HG02610 (cell line): Measurements from ENCODE around the gene CHTF8.

Experiments
- ATAC-seq: cut with Tn5 transposase; IDR thresholded peaks from one replicate; pipeline ENCODE4 v1.9.1; 2021; ENCODE audit warnings: mild to moderate bottlenecking, moderate library complexity; ENCODE audit not compliant: unreplicated experiment

Gene CHTF8

DNA sequence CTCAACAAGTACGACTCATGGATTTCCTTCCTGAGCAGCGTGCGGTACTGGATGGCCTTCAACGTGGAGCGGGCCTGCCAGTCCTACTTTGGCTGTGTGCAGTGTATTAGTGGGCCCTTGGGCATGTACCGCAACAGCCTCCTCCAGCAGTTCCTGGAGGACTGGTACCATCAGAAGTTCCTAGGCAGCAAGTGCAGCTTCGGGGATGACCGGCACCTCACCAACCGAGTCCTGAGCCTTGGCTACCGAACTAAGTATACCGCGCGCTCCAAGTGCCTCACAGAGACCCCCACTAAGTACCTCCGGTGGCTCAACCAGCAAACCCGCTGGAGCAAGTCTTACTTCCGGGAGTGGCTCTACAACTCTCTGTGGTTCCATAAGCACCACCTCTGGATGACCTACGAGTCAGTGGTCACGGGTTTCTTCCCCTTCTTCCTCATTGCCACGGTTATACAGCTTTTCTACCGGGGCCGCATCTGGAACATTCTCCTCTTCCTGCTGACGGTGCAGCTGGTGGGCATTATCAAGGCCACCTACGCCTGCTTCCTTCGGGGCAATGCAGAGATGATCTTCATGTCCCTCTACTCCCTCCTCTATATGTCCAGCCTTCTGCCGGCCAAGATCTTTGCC is 17.9 kb downstream of the CHTF8 start:
- no peak for ATAC-seq

DNA sequence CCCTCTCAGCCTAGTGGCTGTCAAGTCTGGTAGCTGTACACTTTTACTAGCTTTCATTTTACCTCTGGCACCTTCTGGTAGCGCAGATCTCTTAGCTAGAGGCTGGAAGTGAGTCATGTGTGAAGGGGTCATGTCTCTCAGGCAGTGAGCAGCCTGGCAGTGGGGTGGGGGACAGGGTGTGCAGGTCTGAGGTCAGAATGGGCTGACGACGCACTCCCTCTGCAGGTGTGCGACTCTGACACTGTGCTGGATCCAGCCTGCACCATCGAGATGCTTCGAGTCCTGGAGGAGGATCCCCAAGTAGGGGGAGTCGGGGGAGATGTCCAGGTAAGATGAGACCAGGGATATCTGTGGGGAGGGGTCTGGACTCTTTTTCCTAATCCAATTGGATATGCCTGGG is 19.2 kb downstream of the CHTF8 start:
- no peak for ATAC-seq

DNA sequence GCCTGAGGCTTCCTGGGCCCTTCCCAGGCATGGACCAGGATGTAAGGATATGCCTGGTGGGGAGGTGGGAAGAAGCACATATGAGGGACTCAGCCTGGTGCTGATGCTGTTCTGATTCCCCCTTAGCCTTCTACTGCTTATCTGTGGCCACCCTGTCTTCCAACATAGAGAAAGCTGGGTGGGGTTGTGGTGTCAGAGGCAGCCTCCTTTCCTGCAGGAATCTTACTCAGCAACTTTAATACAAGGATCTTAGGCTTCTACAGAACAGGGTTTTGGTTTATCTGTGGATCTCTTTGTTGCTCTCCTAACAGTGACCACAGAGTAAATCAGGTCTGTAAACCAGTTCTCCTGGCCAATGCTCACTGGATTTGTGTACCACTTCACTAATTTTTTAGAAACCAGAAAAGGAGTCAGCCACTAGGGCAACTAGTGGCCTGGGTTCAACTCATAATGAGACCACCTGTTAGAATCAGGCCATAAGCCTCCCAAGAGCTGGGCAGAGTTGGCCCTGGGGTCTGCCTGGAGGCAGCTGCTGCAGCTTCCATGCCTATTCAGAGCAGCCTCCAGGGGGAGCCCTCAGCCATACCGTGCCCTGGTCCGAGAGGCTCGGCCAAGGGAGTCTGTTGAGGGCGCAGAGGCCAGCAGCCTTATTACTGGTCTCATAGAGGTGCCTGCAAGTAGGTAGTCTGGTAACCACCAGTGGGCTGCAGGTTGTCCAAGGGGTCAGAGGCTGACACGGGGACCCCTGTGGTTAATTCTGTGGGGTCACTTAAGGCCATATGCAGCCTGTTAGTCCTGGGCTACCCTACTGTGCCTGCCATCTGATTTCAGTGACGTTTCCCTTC is 19.9 kb downstream of the CHTF8 start:
- no peak for ATAC-seq

DNA sequence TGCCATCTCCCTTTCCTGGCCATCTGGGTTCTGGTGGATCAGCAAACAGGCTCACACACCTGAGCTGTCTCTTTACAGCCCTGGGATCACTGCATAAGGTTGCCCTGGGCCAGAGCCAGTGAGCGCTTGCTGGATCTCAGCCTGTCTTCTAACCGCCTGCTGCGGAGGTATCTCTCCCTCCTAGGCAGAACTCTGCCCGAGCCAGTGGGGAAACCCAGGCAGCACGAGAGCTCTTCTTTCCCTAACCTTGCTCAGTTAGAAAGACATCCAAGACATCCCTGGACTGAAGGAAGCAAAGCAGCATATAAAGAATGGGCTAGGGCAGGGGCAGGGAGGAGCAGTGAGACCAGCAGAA is 20.5 kb downstream of the CHTF8 start:
- no peak for ATAC-seq

DNA sequence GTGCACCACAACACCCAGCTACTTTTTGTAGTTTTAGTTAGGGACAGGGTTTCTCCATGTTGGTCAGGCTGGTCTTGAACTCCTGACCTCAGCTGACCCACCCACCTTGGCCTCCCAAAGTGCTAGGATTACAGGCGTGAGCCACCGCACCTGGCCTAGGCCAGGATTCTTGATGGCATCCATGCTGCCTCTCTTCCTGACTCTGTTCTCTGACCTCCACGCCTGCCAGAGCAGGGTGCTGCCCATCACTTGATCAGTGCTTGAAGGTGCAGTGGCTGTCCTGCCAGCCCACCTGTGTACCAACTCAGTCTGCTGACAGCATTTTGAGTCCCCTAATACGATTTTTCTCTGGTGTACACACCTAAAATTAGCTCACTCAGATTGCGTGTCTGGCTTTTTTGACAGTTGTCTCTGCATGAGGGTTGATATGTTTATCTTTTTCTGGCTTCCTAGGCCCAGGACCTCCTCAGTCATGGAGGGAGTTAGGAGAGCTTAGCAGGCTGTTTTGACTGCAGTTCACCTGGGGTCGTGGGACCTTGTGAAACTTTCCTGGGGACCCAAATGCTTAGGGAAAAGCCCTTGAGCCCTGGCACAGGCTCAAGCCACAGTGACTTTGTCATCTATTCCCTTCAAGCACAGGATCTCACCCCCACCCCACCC is 21.0 kb downstream of the CHTF8 start:
- no peak for ATAC-seq

DNA sequence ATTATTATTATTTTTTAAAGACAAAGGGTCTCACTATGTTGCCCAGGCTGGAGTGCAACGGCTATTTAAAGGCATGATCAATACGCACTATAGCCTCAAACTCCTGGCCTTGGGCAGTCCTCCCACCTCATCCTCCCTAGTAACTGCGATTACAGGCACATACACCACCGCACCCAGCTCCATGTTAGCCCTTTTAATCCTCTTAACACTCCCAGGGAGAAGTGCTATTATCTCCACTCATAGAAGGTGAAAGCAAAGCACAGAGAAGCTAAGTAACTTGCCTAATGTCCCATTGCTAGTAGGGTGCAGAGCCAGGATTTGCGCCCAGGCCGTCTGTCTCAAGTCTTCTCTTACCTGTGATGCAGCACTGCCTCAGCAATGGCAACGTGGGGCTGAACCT is 22.0 kb downstream of the CHTF8 start:
- ATAC-seq, result no peak

DNA sequence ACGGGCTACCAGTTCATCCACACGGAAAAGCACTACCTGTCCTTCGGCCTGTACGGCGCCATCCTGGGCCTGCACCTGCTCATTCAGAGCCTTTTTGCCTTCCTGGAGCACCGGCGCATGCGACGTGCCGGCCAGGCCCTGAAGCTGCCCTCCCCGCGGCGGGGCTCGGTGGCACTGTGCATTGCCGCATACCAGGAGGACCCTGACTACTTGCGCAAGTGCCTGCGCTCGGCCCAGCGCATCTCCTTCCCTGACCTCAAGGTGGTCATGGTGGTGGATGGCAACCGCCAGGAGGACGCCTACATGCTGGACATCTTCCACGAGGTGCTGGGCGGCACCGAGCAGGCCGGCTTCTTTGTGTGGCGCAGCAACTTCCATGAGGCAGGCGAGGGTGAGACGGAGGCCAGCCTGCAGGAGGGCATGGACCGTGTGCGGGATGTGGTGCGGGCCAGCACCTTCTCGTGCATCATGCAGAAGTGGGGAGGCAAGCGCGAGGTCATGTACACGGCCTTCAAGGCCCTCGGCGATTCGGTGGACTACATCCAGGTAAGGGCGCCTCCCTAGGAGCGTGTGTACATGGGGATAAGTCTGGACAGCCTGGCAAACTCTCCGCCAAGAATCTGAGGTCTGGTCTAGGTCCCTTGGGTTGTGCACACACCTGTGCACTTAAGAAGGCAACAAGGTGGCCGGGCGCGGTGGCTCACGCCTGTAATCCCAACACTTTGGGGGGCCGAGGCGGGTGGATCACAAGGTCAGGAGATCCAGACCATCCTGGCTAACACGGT is 22.7 kb downstream of the CHTF8 start:
- ATAC-seq, result no peak

DNA sequence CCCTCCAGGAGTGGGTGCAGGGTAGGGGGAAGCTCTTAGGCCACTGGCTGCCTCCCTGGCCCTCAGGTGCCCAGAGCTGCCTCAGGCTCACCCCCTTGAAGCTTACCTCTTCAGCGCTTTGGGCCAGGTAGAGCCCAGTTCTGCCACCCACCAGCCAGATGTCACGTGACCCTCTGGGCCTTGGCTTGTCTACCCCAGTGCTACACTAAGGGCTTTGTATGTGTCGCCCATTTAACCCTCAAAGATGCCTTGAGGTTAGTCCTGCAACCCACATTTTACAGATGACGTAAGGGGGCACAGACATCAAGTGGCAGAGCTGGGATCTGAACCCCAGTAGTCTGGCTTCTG is 23.5 kb downstream of the CHTF8 start:
- no peak for ATAC-seq

DNA sequence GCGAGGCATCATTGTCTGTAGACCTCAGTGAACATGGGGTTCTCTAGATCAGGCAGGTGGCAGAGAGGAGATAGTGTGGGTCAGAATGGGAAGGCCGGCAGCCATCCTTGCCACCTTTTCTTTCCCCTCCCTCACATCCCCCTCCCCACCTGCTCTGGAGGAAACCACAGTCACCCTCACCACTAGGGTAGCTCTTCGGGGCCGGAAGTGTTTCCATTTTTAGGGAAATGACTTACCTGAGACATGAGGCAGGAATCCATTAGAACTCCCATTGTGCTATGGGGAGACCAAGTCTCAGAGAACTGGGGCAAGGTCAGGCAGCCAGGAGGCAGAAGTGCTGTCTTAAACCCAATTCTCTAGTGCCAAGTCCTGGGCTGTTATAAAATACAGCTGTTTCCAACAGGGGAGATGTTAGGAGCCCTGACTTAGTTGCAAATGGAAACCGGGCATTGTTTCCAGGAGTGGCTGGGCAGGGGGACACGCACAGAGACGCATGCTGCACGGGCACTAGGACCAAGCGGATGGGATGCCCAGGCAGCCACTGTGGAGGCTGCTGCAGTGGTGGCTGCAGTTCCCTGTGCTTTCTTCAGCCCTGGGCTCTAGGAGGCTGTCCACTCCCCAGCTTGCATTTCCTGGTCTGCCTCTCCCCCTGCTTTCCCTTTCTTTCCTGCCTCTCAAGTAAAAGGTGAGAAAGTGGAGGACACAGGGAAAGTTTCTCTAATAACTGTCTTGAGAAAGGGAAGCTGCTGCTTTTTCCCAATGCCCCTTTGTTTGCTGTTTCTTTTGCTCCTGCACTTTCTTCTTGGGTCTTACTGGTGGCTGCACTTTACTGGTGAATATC is 24.1 kb downstream of the CHTF8 start:
- ATAC-seq, result no peak

DNA sequence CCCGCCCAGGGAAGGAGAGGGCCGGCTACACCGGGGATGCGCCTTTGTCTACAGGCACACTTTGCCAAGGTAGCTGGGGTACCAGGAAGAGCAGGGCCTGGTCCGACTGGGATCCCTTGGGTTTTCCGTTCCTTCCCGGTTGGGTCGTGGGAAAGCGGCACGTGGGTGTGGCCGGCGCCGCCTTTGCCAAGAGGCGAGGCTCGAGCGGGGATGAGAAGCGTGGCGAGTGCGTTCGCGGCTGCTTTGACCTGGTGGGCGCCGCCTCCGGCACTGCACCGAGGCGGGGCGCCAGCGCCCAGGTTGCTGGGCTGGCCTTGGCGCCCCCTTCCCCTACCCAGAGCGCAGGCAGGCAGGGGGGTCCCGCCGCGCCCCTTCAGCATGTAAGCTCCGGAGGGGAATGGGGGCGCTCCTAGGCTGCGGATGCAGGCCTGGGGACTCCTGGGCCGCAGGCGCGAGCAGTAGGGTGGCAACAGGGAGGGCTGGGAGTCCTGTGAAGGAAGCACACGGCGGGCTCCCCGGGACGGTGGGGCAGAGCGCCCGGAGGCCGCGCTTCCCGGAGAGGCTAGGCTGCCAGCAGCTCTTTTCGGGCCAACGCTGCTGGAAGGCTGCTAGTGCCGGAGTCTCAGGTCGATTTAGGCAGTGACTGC is 24.9 kb downstream of the CHTF8 start:
- ATAC-seq, result no peak

DNA sequence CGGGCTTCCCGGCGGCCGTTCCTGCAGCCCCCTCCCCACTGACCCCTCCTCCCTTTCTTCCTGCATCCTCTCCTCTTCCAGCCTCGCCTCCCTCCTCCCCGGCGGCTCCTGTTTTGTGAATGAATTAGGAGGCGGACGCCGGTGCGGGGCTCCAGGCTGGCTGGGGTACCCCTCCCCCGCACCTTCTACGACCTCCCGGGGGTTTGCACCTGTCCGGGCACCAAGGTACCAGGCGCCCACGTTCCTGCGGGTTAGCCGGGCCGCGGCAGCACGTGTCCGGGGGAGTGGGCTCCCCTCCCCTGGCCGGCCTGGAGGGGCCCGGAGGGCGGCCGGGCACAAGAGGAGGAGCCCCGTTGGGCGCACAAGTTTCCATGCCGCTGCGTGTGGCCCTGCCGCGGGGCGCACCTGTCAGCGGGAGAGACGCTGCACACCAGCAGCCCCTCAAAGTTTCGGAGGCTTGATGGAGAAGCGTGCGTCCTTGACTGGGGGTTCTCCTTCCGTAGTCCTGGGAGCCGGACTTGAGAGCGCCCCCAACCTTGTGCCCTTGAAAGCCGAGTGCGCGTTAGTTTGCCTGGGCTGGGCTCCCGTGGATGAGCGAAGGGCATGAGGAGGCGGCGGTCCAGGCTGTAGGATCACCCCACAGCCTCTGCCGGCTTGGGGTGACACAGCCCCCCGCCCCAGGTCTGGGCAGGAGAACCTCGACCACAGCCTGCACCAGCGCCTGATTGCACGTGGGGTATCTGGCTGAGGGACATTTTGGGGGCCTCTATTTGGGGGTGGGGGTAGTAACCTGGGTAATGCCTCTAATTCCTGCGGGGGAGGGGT is 25.7 kb downstream of the CHTF8 start:
- ATAC-seq, result no peak

DNA sequence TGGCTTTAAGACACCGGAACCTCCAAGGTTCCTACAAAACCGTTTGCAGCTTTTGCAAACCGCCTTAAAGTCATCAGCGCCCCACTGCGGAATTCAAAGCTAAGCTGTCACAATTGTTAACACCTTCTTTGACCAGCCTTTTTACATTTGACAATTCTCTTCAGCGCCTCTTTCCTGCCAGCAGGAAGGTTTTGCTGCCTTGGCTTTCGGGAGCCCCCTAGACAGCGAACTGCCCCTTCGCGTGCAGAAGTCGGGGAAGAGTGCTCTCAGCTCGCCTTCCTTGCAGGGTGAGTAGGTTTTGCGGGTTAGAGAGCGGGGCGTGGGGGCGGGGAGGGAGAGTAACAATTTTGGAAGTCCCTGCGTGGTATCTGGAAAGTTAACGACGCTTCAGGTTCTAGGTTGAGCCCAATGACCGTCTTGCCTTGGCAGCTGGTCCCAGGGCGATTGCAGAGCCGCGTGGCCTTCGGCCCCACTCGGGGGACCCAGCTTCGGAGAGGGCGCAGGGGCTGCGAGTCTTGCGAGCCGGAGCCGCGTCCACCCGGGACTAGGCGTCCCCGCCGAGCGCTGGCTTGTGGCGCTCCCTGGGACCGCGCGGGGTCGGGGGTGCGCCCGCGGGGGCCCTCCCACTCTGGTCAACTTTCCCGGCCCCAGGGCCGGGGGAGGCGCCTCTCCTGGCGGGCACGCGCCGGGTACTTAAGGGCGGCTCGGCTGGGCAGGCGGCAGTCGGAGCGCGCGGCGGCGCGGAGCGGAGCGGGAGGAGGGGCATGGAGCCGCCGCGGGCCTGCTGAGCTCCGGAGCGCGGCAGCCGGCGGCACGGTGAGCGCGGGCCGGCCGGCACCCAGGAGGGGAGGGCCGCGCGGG is 26.7 kb downstream of the CHTF8 start, which contains the start of gene HAS3:
HAS3 (plus strand) TSS at position 153 of the 861 bp plus-strand sequence. CDS start 3,743 bp downstream, outside the sequence.
- no peak for ATAC-seq

DNA sequence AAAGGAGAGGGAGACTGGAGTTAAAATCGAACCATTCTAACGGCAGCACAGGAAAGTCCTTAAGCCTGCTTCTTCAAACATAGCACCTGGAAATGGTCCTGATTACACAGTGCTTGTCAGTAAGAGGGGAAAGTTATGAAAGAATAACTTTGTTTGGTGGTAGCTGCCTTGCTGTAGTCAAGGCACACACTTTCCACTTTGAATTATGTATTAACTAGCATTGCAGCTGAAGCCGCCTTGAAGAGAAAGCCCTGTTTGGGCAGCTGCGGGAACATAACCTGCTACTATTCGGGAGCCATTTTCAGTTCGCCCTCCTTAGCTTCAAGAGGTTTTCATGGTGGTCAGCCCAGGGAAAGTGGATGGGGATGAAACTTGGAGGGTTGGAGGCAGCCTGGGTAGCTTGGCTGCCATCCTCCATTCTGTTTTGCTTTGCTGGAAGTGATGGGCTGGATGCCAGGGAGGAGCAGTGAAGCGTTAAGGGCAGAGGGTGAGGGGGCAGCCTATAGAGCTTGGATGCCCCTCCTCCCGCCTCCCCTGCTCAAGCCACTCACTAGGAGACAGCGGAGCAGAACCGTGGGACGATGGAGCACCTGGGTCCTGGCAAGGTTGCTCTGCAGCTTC is 32.2 kb downstream of the CHTF8 start:
- ATAC-seq, result no peak

DNA sequence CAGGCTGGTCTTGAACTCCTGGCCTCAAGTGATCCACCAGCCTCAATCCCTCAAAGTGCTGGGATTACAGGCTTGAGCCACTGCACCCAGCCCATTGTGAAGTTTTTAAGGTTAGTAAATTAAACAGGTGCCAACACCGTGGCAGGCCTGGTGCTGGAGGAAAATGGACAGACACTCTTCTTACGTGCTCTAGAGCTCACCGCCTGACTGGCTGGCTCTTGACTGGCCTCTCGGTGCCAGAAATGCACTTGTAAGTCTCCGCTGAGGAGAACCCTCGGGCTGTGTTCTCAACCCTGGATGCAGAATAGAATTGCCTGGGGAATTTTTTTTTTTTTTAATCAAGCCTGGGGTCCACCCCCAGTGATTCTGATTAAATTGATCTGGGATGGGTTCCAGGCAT is 37.2 kb downstream of the CHTF8 start:
- ATAC-seq, result no peak

DNA sequence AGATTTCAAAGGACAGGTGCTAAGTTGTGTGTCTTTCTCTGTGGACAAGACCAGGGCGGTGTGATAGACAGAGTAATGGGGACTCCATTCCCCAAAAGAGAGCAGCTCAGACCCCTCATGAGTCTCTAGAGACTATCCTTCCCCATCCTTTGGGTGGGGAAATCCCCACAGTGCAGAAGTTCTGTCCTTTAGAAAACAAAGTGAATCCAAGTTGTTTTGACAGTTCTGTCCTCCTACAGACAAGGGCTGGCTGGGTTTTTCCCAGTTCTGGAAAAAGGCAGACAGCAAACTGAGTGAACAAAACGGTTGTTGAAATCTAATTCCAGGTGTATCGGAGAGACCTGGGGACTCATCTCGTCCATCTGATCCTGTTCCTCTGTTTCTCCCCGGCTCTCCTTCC is 37.9 kb downstream of the CHTF8 start:
- ATAC-seq, result no peak

DNA sequence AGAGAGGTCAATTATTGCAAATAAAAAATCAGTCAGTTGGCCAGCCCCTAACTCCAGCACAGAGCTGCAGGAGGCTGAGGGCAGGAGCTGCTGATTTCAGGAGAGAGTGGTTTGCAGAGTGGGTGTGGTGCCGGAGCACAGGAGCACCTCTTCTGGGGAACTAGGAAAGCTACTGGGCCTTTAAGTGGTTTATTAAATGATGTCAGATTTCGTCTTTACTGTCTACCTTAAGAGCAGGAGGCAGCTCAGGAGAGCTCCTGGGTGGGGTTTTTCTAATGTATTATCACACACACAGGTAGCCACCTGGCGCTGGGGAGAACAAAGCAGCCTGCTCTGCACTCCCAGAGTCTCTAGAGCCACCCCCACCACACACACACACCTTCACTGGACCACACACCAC is 38.4 kb downstream of the CHTF8 start:
- ATAC-seq, result no peak

DNA sequence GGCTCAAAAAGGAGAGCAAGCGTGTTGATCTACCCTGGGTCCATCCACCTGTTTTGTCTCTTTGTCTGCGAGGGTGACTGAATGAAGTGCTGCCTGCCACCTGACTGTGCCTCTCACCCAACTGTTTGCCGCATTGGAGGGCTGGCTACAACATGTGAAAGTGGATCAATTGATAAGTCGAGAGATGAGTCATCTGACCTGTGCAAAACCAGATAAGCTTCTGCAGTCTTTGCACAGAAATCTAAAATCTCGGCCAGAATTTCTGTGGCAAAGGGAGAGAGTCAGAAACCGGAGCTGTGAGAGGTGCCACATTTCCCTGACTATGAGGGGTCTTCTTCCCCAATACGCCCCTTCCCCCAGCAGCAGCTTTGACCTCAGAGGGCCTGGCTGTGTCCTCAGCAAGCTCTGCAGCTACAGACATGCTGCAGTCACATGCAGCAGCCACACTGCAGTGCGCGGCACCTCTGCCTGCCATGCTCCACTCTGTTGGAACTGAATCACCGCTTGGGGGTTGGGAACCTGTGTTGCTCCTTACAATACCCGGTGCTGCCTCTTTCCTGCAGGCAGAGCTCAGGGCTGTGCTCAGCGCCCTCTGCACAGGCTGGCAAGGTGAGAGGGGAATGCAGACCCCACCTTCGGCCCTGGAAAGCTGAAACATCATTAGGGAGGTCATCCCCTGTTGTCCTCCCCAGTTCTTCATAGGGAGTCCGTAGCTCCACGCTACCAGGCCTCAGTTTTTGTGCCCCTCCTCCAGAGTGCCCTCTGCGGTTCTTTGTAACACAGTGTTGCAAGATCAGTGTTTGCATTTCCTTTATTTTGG is 43.1 kb downstream of the CHTF8 start:
- no peak for ATAC-seq
